ENCODE measurements around the gene PAX3. TPM values are rescaled to one million over a fixed set of nuclear protein-coding genes. Genes with fewer than 3 reads are reported as not detected.

PAX3 gene
- total RNA-seq, 3 donors from 2014 or later: 0.29 to 2.9 (median 2.3) TPM

- TF ChIP-seq, protein P1, sequence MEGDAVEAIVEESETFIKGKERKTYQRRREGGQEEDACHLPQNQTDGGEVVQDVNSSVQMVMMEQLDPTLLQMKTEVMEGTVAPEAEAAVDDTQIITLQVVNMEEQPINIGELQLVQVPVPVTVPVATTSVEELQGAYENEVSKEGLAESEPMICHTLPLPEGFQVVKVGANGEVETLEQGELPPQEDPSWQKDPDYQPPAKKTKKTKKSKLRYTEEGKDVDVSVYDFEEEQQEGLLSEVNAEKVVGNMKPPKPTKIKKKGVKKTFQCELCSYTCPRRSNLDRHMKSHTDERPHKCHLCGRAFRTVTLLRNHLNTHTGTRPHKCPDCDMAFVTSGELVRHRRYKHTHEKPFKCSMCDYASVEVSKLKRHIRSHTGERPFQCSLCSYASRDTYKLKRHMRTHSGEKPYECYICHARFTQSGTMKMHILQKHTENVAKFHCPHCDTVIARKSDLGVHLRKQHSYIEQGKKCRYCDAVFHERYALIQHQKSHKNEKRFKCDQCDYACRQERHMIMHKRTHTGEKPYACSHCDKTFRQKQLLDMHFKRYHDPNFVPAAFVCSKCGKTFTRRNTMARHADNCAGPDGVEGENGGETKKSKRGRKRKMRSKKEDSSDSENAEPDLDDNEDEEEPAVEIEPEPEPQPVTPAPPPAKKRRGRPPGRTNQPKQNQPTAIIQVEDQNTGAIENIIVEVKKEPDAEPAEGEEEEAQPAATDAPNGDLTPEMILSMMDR (IDR thresholded peaks at IDR 0.05): no peak
- TF ChIP-seq POLR2A (IDR thresholded peaks at IDR 0.05) (no peak), POLR2AphosphoS5 (IDR thresholded peaks at IDR 0.05) (no peak)
- Histone ChIP-seq H3K36me3 (no peaks in the 10 kb centered on the region), H3K9me3 (no peaks in the 10 kb centered on the region), H3K4me3 (no peak overlapping the region), H3K27ac (no peak overlapping the region), H3K27me3 (no peaks in the 10 kb centered on the region), H3K4me1 (no peaks in the 10 kb centered on the region)
- no peak for DNase-seq (ENCODE audit: low spot score in 2 of 2)
- intact Hi-C loops (cut with DNase I; ENCODE audit: low total_unique reads): no loop called here
These were observed 66.0 kb downstream of the PAX3 start for GRCh38 chr2:222232839-222233238.

- no peaks in the 10 kb centered on the region for H3K4me1 ChIP-seq
- intact Hi-C loops (cut with DNase I; ENCODE audit: low total_unique reads): no loop called here
These were observed 66.4 kb downstream of the PAX3 start for GRCh38 chr2:222232372-222232771.

GRCh38 chr2:222228054-222228453 is 70.7 kb downstream of the PAX3 start:
- intact Hi-C loops (cut with DNase I; ENCODE audit: low total_unique reads): no loop called here
- TF ChIP-seq POLR2AphosphoS5 (IDR thresholded peaks at IDR 0.05) (no peak), POLR2A (IDR thresholded peaks at IDR 0.05) (no peak)
- TF ChIP-seq, protein P1 (IDR thresholded peaks at IDR 0.05): no peak
- H3K36me3 ChIP-seq: no peaks in the 10 kb centered on the region
- no peaks in the 10 kb centered on the region for H3K9me3 ChIP-seq
- H3K4me3 ChIP-seq: no peak overlapping the region
- no peak for DNase-seq (ENCODE audit: low spot score in 2 of 2)
- H3K27ac ChIP-seq: no peak overlapping the region
- H3K27me3 ChIP-seq: no peaks in the 10 kb centered on the region
- no peaks in the 10 kb centered on the region for H3K4me1 ChIP-seq

More at GRCh38 chr2:222232372-222232771, 66.4 kb downstream of the PAX3 start:
- Histone ChIP-seq H3K27ac (no peak overlapping the region), H3K27me3 (no peaks in the 10 kb centered on the region), H3K36me3 (no peaks in the 10 kb centered on the region), H3K9me3 (no peaks in the 10 kb centered on the region), H3K4me3 (no peak overlapping the region)
- TF ChIP-seq POLR2A (IDR thresholded peaks at IDR 0.05): no peak
- no peak for DNase-seq (ENCODE audit: low spot score in 2 of 2)

DNA sequence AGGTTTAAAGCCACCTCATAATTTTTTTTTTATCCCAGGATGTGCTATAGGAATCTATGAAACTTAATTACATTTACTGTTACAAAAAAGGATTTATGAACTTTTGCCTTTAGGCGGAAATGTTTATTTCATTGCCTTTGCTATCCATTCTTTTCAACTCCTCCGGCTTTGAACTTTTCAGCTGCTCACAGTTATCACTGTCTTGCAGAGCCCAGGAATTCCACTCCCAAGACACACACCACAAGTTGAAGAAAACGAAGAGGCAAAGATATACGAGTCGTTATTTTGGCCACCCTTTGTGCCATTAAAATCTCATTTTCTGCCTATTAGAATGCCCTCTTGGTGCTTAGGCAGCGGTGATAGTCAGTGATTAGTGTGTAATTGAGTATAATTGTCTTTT is 80.0 kb downstream of the PAX3 start:
- no peaks in the 10 kb centered on the region for H3K9me3 ChIP-seq
- no peak for DNase-seq (ENCODE audit: low spot score in 2 of 2)
- H3K27me3 ChIP-seq: peaks cover 0 to 7% of the 10 kb centered on the region in 2 donors
- H3K27ac ChIP-seq: no peak overlapping the region
- TF ChIP-seq, protein P1 (IDR thresholded peaks at IDR 0.05): no peak
- TF ChIP-seq POLR2A (IDR thresholded peaks at IDR 0.05): no peak
- TF ChIP-seq POLR2AphosphoS5 (IDR thresholded peaks at IDR 0.05): no peak
- no peaks in the 10 kb centered on the region for H3K4me1 ChIP-seq
- no peaks in the 10 kb centered on the region for H3K36me3 ChIP-seq
- no peak overlapping the region for H3K4me3 ChIP-seq
- intact Hi-C loops (cut with DNase I; ENCODE audit: low total_unique reads): loop anchor here (1.0 kb wide), 1 partner anchor 20 kb away; no protein-coding TSS in a partner anchor

GRCh38 chr2:222217712-222218111 is 81.1 kb downstream of the PAX3 start:
- TF ChIP-seq POLR2A (IDR thresholded peaks at IDR 0.05) (no peak), POLR2AphosphoS5 (IDR thresholded peaks at IDR 0.05) (no peak)
- TF ChIP-seq, protein P1 (IDR thresholded peaks at IDR 0.05): no peak
- peaks cover 0 to 7% of the 10 kb centered on the region in 2 donors for H3K27me3 ChIP-seq
- DNase-seq (ENCODE audit: low spot score in 2 of 2): no peak
- H3K4me1 ChIP-seq: no peaks in the 10 kb centered on the region
- intact Hi-C loops (cut with DNase I; ENCODE audit: low total_unique reads): no loop called here
- H3K4me3 ChIP-seq: no peak overlapping the region
- no peaks in the 10 kb centered on the region for H3K9me3 ChIP-seq
- H3K27ac ChIP-seq: no peak overlapping the region
- H3K36me3 ChIP-seq: no peaks in the 10 kb centered on the region

- Histone ChIP-seq H3K9me3 (no peaks in the 10 kb centered on the region), H3K27me3 (peaks cover 0 to 7% of the 10 kb centered on the region in 2 donors), H3K4me1 (no peaks in the 10 kb centered on the region), H3K27ac (no peak overlapping the region), H3K4me3 (no peak overlapping the region), H3K36me3 (no peaks in the 10 kb centered on the region)
- intact Hi-C loops (cut with DNase I; ENCODE audit: low total_unique reads): no loop called here
- no peak for DNase-seq (ENCODE audit: low spot score in 2 of 2)
- TF ChIP-seq POLR2A (IDR thresholded peaks at IDR 0.05) (no peak), POLR2AphosphoS5 (IDR thresholded peaks at IDR 0.05) (no peak)
- TF ChIP-seq, protein P1 (IDR thresholded peaks at IDR 0.05): no peak
These were observed 83.9 kb downstream of the PAX3 start for GRCh38 chr2:222214885-222215284.

All from breast epithelium (tissue), 4 donors.